GM20431 (cell line): ENCODE results near the gene SUN2.

ENCODE experiments used
- in situ Hi-C: fragments of 300-500 bp; cut with MseI, MboI; formaldehyde crosslinking; loops from one replicate; pipeline ENCODE4 v1.15.0; 2020; ENCODE audit warnings: low sequenced_read_pairs; ENCODE audit not compliant: unreplicated experiment

SUN2 gene

DNA sequence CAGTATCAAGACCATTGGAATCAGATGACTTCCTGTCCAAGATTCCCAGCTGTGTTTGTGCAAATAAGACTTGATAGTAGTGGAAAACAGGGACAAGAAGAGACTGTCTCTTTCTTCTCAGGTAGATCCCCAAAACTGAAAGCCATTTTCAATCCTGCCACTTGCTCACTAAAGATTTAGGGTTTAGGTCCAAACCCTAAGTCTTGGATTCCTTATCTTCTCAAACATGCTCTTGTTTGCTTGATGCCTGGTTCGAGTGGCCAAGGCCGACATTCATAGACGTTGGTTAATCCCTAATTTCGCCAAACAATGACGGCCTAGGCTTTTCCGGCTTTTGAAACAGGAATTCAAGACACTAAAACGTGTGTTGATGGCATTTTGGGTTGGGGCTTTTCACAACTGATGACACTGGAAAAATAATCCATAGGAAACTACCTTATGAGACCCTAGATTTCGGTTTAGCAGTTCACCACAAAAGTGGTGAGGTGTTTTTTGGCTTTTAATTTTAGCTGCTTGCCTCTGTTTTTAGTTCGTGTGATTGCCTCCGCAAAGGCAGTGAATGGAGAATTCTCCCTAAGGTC is 51.1 kb downstream of the SUN2 start:
- in situ Hi-C loops, result no loop called here

GRCh38 chr22:38700789-38701628 is 54.8 kb downstream of the SUN2 start, which contains the start of gene JOSD1:
Gene JOSD1 (minus strand): TSS chr22:38700943. CDS start chr22:38699987, 956 bp downstream.
- in situ Hi-C loops, result no loop called here

DNA sequence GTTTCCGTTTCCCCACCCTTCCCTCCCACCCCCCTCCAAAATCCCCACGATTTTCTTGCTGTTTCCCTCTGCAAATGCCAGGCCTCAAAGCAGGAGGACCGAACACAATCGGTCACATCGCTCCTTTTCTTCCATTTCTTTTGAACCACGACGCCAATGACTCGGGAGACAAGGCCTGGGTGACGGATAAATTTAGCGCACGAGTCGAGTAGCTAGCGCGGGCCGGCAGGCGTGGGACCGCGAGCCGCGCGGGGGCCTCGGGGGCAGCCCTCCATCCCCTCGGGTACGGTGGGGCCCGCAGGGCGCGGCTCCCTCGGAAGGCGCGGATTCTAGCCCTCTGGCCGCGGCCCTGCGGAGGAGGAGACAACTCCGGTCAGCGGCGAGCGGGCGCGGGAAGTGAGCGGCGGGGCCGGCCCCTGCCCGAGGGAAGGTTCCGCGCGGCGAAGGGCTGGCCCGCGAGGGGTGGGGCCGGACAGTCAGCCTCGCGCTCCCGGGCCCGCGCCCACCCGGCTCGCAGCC is 55.5 kb downstream of the SUN2 start:
- in situ Hi-C loops, result no loop called here

DNA sequence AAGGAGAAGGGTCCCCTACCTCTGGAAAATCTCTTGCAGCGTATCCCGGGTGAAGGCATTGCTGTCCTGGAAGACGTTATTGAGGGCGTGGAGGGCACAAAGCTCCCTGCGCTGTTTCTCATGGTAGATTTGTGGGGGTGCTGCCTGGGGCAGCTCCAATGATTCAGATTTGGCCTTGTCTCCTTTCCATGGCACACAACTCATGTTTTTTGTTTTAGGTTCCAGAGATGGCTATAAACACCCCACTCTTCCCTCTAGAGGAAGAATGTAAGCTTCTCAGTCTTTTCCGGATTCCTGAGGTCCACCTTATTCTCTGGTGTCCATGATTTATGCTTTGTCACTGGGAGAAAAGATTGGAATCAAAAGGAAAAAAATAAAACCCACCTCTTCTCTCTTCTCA is 56.0 kb downstream of the SUN2 start:
- in situ Hi-C loops, result no loop called here

GRCh38 chr22:38699143-38699542 is 56.7 kb downstream of the SUN2 start:
- in situ Hi-C loops, result no loop called here

- in situ Hi-C loops, result no loop called here
Observed at GRCh38 chr22:38698407-38699094, 57.2 kb downstream of the SUN2 start.

GRCh38 chr22:38697425-38698089 is 58.2 kb downstream of the SUN2 start:
- in situ Hi-C loops, result no loop called here

DNA sequence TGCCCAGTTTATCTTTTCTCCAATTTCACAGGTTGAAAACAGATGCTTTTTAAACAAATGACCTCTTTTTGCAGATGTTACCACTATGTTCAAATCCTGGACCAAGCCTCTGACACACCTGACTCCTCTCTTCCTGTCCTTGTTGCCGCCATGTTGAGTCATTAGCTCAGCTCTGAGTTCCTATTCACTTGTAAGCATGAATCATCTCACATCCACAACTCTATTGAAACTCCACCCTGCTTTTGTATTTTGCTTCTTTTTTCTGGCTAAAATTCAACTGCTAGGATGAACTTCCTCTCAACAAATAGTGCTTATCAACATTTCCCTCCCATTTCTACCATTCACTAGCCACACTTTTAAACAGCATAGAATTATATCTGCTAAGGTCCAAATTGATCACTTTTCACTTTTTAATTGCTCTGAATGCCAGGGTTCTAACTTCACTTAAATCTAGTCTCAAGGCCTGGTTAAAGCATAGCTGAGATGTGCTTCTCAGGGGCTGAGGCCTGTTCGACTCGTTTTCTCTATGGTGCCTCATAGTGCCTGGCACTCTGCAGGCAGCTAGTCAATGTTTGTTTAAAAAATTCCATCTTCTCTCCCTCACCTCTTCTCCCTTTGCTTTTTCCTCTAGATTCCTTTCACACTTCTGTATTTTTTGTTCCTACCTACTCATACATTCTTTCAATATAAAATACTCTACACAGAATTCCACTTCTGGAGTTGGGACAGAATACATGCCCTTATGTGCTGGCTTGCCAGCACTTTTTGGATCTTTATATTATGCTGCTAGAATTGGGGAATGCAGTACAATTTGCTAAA is 59.0 kb downstream of the SUN2 start:
- in situ Hi-C loops, result no loop called here

- in situ Hi-C loops, result no loop called here
Observed at GRCh38 chr22:38694940-38695339, 60.9 kb downstream of the SUN2 start.

DNA sequence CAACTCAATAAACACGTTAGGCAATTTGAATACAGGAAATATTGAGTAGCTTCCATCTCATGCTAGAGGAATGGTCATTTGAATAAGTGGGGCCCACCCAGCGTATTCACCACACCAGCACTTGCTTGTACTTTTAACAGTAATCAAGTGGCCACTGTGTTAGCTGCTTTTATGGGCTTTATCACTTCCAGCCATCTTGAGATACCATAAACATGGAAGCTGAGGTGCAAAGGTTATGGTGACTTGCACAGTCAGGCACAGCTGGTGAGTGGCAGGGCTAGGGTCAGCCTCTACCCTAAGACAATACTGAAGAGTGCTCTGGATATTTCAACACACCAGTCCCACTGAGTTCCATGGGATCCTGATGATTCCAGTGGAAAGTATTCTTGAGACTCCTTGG is 61.7 kb downstream of the SUN2 start:
- in situ Hi-C loops, result no loop called here

GRCh38 chr22:38689651-38690050 is 66.1 kb downstream of the SUN2 start:
- in situ Hi-C loops, result no loop called here

DNA sequence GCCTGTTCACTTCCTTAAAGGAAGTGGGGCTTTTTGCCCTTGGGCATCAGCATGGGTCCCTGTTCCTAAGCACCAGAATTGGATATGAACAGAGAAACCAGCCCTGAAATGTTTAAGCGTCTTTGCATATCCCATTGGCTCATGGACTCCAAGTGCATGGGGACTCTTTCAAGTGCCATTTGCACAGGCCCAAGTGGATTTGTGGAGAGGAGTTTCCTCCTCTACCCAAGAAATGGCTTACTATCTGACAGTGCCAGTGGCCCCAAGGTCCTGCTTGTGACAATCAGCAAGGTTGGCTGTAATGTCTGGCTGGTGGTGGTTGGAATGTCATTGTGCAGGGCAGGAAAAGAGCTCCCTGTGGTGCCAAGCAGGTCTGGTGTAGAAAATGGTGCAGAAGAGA is 70.0 kb downstream of the SUN2 start:
- in situ Hi-C loops, result no loop called here

DNA sequence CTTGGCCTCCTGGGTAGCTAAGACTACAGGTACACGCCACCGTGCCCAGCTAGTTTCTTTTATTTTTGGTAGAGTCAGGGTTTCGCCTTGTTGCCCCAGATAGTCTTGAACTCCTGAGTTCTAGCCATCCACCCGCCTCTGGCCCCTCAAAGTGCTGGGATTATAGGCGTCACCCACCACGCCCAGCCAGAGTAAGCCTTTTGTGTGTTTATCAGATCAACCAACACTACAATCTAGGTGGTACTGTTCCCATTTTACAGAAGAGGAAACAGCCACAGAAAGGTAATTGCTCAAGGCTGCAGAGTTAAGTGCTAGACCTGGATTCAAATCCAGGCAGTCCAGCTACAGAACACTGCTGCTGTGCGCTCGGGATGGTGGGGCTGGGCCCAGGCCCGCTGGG is 70.9 kb downstream of the SUN2 start:
- in situ Hi-C loops, result no loop called here
